Measurements from ENCODE around the gene NATD1.
"Not testable (repeated sequence)": the region's sequence is repeated elsewhere in the genome, so short reads cannot be mapped to it uniquely, and the experiment has no call there.

The NATD1 gene

GRCh38 chr17:21214015-21214776 lies 39.0 kb downstream of the NATD1 start, which contains the start of gene TMEM11:
TMEM11 (minus strand) TSS chr17:21214161; CDS start chr17:21214152, 9 bp downstream.
- DNase-seq: peak; percentile 95

GRCh38 chr17:21213638-21214014 lies 39.6 kb downstream of the NATD1 start:
- DNase-seq: no peak

GRCh38 chr17:21212826-21213637 lies 40.2 kb downstream of the NATD1 start:
- DNase-seq: no peak

- no peak for DNase-seq
These were observed 41.3 kb downstream of the NATD1 start for GRCh38 chr17:21211825-21212479.

- DNase-seq: no peak
These were observed 42.7 kb downstream of the NATD1 start for GRCh38 chr17:21210411-21211076.

GRCh38 chr17:21209511-21210175 lies 43.6 kb downstream of the NATD1 start:
- DNase-seq: peak; percentile 29

GRCh38 chr17:21208352-21208751 lies 44.9 kb downstream of the NATD1 start:
- no peak for DNase-seq

GRCh38 chr17:21204935-21205334 lies 48.3 kb downstream of the NATD1 start:
- DNase-seq: no peak

- DNase-seq: no peak
These were observed 50.7 kb downstream of the NATD1 start for GRCh38 chr17:21202512-21202911.

- no peak for DNase-seq
These were observed 51.3 kb downstream of the NATD1 start for GRCh38 chr17:21201874-21202273.

- no peak for DNase-seq
These were observed 52.0 kb downstream of the NATD1 start for GRCh38 chr17:21201298-21201595.

- DNase-seq: no peak
These were observed 52.5 kb downstream of the NATD1 start for GRCh38 chr17:21200590-21201297.

GRCh38 chr17:21199856-21200255 lies 53.4 kb downstream of the NATD1 start:
- DNase-seq: no peak

- peak; percentile 32 for DNase-seq
These were observed 53.9 kb downstream of the NATD1 start for GRCh38 chr17:21199311-21199710.

- DNase-seq: no peak
These were observed 54.8 kb downstream of the NATD1 start for GRCh38 chr17:21198411-21198810.

- no peak for DNase-seq
These were observed 57.1 kb downstream of the NATD1 start for GRCh38 chr17:21196126-21196525.

- no peak for DNase-seq
These were observed 58.5 kb downstream of the NATD1 start for GRCh38 chr17:21194703-21195102.

GRCh38 chr17:21194226-21194625 lies 59.0 kb downstream of the NATD1 start:
- no peak for DNase-seq

GRCh38 chr17:21193031-21193430 lies 60.2 kb downstream of the NATD1 start:
- no peak for DNase-seq

GRCh38 chr17:21192414-21192813 lies 60.8 kb downstream of the NATD1 start:
- not testable (repeated sequence) for DNase-seq

- no peak for DNase-seq
These were observed 61.5 kb downstream of the NATD1 start for GRCh38 chr17:21191698-21192097.

- DNase-seq: no peak
These were observed 63.1 kb downstream of the NATD1 start for GRCh38 chr17:21190078-21190477.

Data from fibroblast of skin of back (primary cell).